ENCODE results near the gene ACTL6A. TPM values are rescaled to one million over a fixed set of nuclear protein-coding genes. Genes with fewer than 3 reads are reported as not detected.

ACTL6A gene
- total RNA-seq, 1 donor from 2014 or later: 94.1 TPM

DNA sequence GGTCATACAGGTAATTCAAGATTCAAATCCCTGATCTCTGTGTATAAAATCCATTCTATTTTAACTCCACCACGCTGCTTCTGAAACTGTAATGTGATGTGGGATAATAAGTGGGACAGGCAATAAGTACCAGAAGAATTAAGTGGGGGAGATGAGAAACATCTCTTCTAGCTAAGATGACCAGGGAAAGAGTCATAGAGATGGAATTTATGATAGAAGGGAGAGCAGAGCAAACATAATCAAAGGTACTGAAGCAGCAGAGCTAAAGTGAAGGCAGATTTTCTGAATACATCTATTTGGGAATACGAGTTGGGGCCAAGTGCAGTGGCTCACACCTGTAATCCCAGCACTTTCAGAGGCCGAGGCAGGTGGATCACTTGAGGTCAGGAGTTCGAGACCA lies 36.8 kb downstream of the ACTL6A start:
- no peak overlapping the region for H3K4me3 ChIP-seq (ENCODE audit: low read depth, low read length)
- no peak for DNase-seq (ENCODE audit: low read depth)
- TF ChIP-seq, protein P1, sequence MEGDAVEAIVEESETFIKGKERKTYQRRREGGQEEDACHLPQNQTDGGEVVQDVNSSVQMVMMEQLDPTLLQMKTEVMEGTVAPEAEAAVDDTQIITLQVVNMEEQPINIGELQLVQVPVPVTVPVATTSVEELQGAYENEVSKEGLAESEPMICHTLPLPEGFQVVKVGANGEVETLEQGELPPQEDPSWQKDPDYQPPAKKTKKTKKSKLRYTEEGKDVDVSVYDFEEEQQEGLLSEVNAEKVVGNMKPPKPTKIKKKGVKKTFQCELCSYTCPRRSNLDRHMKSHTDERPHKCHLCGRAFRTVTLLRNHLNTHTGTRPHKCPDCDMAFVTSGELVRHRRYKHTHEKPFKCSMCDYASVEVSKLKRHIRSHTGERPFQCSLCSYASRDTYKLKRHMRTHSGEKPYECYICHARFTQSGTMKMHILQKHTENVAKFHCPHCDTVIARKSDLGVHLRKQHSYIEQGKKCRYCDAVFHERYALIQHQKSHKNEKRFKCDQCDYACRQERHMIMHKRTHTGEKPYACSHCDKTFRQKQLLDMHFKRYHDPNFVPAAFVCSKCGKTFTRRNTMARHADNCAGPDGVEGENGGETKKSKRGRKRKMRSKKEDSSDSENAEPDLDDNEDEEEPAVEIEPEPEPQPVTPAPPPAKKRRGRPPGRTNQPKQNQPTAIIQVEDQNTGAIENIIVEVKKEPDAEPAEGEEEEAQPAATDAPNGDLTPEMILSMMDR (IDR thresholded peaks at IDR 0.05; ENCODE audit: insufficient read depth, low read length, poor library complexity, severe bottlenecking): no peak
- no peaks in the 10 kb centered on the region for H3K36me3 ChIP-seq (ENCODE audit: control insufficient read depth, insufficient read depth, low read length)
- H3K27me3 ChIP-seq (ENCODE audit: control insufficient read depth, insufficient read depth, low read length): no peaks in the 10 kb centered on the region

DNA sequence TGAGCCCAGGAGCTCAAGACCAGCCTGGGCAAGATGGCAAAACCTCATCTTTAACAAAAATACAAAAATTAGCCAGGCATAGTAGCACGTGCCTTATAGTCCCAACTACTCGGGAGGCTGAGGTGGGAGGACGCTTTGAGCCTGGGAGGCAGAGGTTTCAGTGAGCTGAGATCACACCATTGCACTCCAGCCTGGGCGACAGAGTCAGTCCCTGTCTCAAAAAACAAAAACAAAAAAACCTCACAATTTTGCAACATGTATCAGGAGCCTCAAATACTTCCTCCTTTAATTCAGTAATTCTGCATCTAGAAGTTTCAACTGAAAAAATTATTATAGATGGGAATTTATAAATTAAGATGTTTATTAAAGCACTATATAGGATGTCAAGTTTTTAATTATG lies 40.6 kb downstream of the ACTL6A start:
- Histone ChIP-seq H3K4me3 (ENCODE audit: low read depth, low read length) (no peak overlapping the region), H3K36me3 (ENCODE audit: control insufficient read depth, insufficient read depth, low read length) (no peaks in the 10 kb centered on the region), H3K27me3 (ENCODE audit: control insufficient read depth, insufficient read depth, low read length) (no peaks in the 10 kb centered on the region)
- TF ChIP-seq, protein P1 (IDR thresholded peaks at IDR 0.05; ENCODE audit: insufficient read depth, low read length, poor library complexity, severe bottlenecking): no peak
- no peak for DNase-seq (ENCODE audit: low read depth)

DNA sequence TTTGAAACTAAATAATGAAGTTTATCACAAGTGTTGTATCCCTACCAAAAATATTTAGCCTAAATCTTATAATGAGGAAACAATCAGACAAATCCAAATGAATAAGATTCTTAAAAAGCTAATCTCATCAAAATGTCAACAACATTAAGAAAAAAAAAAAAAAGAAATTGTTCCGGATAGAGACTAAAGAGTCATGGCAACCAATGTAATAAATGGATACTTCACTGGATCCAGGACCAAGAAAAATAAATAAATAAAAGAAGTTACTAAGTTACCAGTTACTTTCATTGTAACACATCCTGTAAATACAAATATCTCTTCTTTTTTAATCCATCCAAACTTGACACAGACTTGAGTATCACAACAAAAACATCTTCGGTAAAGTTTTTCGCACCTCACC lies 41.1 kb downstream of the ACTL6A start:
- no peak for DNase-seq (ENCODE audit: low read depth)
- TF ChIP-seq, protein P1 (IDR thresholded peaks at IDR 0.05; ENCODE audit: insufficient read depth, low read length, poor library complexity, severe bottlenecking): no peak
- Histone ChIP-seq H3K4me3 (ENCODE audit: low read depth, low read length) (peak overlapping the region; percentile 64), H3K36me3 (ENCODE audit: control insufficient read depth, insufficient read depth, low read length) (no peaks in the 10 kb centered on the region), H3K27me3 (ENCODE audit: control insufficient read depth, insufficient read depth, low read length) (no peaks in the 10 kb centered on the region)

DNA sequence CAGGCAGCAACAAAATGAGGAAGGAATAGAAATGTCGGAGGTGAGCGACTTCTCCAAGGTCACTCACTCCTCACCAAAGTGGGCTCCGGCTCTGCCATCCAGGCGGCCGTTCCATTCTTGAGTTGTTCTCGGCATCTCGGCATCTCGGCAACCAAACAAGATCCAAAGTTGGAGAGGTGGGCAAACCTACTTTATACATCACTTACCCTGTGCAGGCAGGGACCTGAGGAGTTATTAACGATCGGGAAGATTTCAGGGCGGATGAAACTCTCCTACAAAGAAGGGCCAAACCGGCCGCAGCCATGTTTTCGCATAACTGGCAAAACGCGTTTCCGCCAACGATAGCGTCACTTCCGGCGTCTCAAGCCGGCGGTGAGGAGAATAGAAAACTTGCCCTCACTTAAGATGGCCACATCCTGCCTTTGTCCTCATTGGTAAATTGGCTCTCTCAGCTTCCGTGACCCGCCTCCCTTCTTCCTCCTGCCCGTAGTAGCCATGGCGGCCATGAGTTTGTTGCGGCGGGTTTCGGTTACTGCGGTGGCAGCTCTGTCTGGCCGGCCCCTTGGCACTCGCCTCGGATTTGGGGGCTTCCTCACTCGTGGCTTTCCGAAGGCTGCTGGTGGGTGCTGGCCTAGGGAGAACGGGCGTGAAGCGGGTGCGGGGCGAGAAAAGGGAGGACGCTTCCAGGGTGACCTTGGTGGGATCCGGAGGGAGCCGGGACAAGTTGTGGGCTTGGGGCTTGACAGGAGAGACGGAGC lies 41.8 kb downstream of the ACTL6A start, which contains the start of the genes MRPL47 and NDUFB5:
TSS of gene MRPL47 (minus strand) at position 318 of the 758 bp plus-strand sequence. CDS start at position 304, 14 bp downstream.
TSS of gene NDUFB5 (plus strand) at position 474 of the 758 bp plus-strand sequence. CDS start at position 496, 22 bp downstream.
- peak; percentile 90 for DNase-seq (ENCODE audit: low read depth)
- TF ChIP-seq, protein P1 (IDR thresholded peaks at IDR 0.05; ENCODE audit: insufficient read depth, low read length, poor library complexity, severe bottlenecking): no peak
- peak within 1 kb of the TSS; percentile 64 for H3K4me3 ChIP-seq (ENCODE audit: low read depth, low read length)
- H3K27me3 ChIP-seq (ENCODE audit: control insufficient read depth, insufficient read depth, low read length): no peaks in the 10 kb centered on the region
- no peaks in the 10 kb centered on the region for H3K36me3 ChIP-seq (ENCODE audit: control insufficient read depth, insufficient read depth, low read length)

DNA sequence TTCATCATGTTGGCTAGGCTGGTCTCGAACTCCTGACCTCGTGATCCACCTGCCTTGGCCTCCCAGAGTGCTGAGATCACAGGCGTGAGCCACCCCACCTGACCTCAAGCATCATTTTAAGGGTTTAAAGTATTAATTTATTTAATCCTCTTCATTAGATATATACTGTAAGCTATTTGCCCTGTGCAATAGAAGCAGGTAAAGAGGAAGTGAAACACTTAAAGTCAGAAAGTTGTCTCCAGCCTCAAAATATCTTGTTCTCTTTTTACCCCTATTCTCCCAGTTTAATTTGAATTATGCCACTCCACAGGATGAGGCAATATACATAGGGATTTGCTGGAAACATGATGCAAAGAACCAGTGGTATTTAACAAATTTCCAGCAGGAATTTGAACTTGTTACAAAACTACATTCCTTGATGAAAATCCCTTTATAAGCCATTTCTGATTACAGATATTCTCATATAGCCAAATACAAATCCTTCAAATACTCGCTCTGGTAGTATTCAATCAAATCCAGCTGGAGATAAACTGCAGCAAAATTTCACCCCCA lies 43.9 kb downstream of the ACTL6A start:
- TF ChIP-seq, protein P1 (IDR thresholded peaks at IDR 0.05; ENCODE audit: insufficient read depth, low read length, poor library complexity, severe bottlenecking): no peak
- DNase-seq (ENCODE audit: low read depth): no peak
- Histone ChIP-seq H3K36me3 (ENCODE audit: control insufficient read depth, insufficient read depth, low read length) (no peaks in the 10 kb centered on the region), H3K4me3 (ENCODE audit: low read depth, low read length) (no peak overlapping the region), H3K27me3 (ENCODE audit: control insufficient read depth, insufficient read depth, low read length) (no peaks in the 10 kb centered on the region)

Measured in kidney epithelial cell (primary cell).